GM18951 (cell line): ENCODE data around the gene EPHA2.

ENCODE experiments used
- POLR2A ChIP-seq: IDR thresholded peaks from 4 replicates; pipeline ENCODE4 v1.6.1; 2011; ENCODE audit warnings: mild to moderate bottlenecking; ENCODE audit not compliant: insufficient read length, insufficient read depth; ENCODE audit errors: extremely low read depth
- in situ Hi-C: fragments of 300-500 bp; cut with MboI; formaldehyde crosslinking; loops from one replicate; pipeline ENCODE4 v1.12.0; 2022; ENCODE audit warnings: low sequenced_read_pairs, mixed read lengths, inconsistent platforms; ENCODE audit not compliant: unreplicated experiment

Gene EPHA2

GRCh38 chr1:16158993-16159831 is 3.3 kb upstream of the EPHA2 start:
- in situ Hi-C loops: no loop called here
- TF ChIP-seq POLR2A: no peak

GRCh38 chr1:16158025-16158424 is 2.2 kb upstream of the EPHA2 start:
- in situ Hi-C loops: no loop called here
- TF ChIP-seq POLR2A: no peak

DNA sequence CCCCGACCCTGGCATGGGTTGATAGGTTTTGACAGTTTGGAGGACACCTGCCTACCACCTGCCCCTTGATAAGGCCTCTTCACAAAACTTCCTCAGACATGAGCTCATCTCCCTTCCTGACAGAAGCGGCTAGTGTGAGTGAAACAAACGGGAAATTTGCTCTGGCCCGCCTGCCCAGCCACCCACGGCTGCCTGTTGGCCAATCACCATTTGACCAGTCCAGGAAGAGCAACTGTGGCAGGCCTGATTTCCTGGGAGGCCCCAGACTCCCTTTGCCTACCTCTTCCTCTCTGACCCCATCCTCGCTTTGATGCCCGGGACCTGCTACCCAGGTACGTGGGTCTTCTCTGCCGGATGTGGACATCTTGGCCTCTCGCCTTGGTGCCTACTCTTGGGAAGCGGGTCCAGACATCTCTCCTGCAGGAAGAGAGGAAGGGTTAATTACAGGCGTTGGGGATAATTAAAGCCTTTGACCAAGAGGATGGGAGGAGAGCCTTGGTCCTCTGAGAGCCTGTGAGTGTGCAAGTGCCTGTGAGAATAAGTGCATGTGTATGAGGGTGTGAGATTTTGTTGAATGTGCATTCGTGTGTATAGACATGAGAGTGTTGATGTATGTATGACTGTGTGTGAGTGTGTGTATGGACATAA is 1.1 kb upstream of the EPHA2 start:
- in situ Hi-C loops: no loop called here
- TF ChIP-seq POLR2A: no peak

- in situ Hi-C loops: no loop called here
- TF ChIP-seq POLR2A: no peak
Measured at GRCh38 chr1:16153999-16154673, 1.7 kb downstream of the EPHA2 start.

GRCh38 chr1:16153096-16153998 is 2.5 kb downstream of the EPHA2 start:
- in situ Hi-C loops: no loop called here
- no peak for TF ChIP-seq POLR2A

DNA sequence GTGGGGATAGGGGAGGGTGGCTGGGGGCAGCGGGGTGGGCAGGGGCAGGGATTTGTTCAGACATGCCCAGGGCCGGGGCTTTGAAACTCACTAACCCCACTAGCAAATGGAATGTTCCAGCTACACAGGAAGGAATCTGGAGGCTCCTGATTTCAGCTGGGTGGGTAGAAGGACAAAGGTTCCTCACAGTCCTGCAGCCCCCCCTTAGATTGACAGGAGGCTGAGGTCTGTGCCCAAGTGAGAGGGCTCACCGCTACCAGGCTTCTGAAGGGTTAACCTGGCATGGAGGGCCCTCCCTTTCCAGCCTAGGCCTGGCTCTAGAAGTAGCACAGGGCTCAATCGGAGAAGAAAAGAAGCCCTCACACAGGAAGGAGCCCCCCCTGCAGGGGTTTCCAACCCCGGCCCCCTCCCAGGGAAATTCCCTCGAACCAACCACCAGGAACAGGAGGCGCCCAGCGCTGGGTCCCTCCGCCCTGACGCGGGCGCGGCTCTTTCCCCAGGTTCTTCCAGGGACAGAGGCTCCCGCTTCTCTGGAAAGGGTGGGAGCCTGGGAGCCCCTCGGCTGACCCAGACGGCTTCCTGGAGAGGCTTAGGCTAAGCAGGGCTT is 3.3 kb downstream of the EPHA2 start:
- no peak for TF ChIP-seq POLR2A
- in situ Hi-C loops: no loop called here

GRCh38 chr1:16151995-16152384 is 3.9 kb downstream of the EPHA2 start:
- in situ Hi-C loops: no loop called here

DNA sequence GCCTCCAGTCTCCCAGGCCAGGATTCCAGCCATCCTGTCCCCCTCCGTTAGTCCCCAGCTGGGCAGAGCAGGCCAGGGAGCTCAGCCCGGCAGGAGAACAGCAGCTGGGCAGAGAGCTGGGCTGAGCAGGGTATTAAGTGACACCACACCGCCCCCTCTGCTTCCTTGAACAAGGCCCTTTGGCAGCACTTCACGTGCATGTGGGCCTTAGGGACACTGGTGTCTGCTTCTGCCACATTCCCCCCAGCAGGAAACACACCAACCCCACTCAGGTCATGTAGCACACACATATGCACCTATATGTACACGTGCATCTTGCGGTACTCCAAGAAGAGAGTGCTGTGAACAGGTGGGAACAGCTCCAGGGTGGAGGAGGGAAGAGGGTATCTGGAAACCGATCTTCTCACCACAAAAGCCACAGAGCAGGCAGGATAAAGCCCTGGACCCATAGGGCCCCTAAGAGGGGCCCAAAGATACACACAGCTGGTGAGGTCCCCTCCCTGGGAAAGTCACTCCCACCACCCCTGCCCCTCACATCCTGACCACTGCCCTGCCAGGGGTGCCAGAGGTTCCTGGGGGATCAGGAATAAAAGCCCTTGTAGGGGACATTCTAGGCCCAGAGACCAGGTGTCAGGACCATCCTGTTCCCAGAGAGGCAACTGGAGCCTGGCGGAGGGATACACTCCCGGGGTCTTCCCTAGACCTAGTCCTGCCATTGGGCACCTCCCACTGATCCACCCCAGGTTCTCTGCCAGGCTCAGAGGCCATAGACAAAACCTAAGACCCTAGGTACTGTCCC is 4.5 kb downstream of the EPHA2 start:
- in situ Hi-C loops: no loop called here
- TF ChIP-seq POLR2A: no peak

More at GRCh38 chr1:16151995-16152384, 3.9 kb downstream of the EPHA2 start:
- no peak for TF ChIP-seq POLR2A

GRCh38 chr1:16150508-16150907 is 5.4 kb downstream of the EPHA2 start:
- in situ Hi-C loops: no loop called here
- TF ChIP-seq POLR2A: no peak

DNA sequence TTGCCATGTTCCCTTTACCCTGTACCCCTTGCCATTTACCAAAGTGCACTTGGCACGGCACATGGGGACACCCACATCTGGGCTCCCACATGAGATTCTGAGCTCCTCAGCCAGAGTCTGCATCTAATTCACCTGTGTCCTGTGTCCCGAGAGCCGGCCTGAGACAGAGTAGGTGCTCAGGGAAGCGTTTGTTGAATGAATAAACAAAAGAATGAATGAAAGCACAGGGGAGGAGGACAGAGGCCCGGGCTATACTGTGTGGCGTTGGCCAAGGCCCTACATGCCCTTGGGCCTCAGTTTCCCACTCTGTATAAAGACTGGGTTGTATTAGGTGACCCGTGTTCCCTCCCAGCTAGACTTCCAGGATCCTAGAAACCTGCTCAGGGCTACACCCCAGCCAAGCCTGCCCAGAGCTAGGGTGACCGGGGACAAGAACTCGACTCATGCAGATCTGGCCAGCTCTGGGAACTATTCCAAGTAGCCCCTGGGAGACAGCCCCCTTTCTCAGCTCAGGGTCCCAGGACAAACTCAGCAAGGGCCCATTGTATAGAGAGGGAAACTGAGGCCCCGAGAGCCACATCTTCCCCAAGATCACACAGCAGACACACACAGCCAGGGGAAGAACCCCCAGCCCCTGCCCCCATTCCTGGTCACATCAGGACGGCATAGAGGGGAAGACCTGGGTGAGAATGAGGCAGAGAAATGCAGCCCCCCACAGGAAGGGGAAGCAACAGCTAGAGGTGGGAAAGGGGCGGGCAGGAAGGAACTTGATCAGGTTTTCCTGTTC is 6.0 kb downstream of the EPHA2 start:
- in situ Hi-C loops: no loop called here
- TF ChIP-seq POLR2A: no peak

DNA sequence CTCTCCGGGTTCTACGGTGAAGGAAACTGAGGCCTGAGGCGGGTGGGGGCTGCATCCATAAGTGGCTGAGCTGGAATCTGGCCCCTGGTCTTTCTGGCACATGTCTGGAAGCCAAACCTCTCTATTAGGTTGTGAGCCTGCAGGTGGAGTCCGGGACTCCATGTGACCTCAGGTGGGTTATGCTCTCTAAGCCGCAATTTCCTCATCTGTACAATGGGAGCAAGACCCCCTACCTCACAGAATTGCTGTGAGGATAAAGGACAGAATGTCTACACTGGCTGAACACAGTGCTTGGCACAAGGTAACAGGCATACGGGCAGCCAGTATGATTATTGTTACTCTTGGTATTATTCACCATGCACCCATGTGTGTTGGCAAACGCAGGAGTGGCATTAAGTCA is 6.7 kb downstream of the EPHA2 start:
- in situ Hi-C loops: no loop called here
- TF ChIP-seq POLR2A: no peak
